GM23338 (cell line): ENCODE data around the gene RTCA.

Experiments used
- CTCF ChIP-seq, 2 experiments: fragments of 200-600 bp in 1 of 2; sonication (generic) in 1 of 2; conservative IDR thresholded peaks; 2 replicates each; pipeline versions ENCODE4 v1.5.1 to v1.6.1; 2016 to 2017; ENCODE audit warnings: antibody characterized with exemption in 2 of 2, low read depth in 2 of 2, mild to moderate bottlenecking in 2 of 2, moderate library complexity in 1 of 2
- EZH2phosphoT487 ChIP-seq: fragments of 200-600 bp; sonication (generic); IDR thresholded peaks from one replicate; pipeline ENCODE4 v1.8.1; 2018; ENCODE audit warnings: antibody characterized with exemption; ENCODE audit not compliant: unreplicated experiment
- POLR2AphosphoS5 ChIP-seq: IDR thresholded peaks from 2 replicates; pipeline ENCODE4 v1.6.1; 2016; ENCODE audit warnings: antibody characterized with exemption, low read depth
- ZNF331 ChIP-seq: fragments of 250-450 bp; sonication (Bioruptor Pico); IDR thresholded peaks from 2 replicates; pipeline ENCODE4 v1.5.0; 2020; ENCODE audit warnings: low read depth, mild to moderate bottlenecking, moderate library complexity

DNA sequence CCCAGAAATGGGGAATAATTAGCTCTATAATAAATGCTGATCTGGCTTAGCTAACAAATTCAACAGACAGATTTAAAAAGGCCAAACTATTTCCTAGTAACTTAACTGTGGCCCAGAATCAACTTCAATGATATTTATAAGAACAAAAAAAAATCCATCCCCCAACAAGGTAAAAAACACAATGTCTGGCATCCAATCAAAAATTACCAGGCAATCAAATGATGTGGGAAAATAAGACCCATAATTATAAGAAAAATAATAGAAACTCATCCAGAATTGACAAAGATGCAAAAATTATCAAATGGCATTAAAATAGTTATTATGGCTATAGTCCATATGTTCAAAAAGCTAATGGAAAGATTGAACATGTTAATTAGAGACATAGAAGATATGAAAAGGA is 43.8 kb downstream of the RTCA start:
- TF ChIP-seq CTCF (conservative IDR thresholded peaks at IDR 0.05; ENCODE audit: low read depth in 2 of 2) (no peak), ZNF331 (no peak), EZH2phosphoT487 (no peak), POLR2AphosphoS5 (no peak)
